Transverse colon (tissue), 4 donors: Measurements from ENCODE around the gene ADCY9.

Experiments used
- CTCF ChIP-seq, 5 experiments: fragments of 200-600 bp in 3 of 5; fragments of 450-650 bp in 2 of 5; sonication (generic) in 3 of 5; IDR thresholded peaks; 1 replicate in 2 of 5; 2 replicates in 3 of 5; pipeline ENCODE4 v1.5.1; 2016 to 2017; ENCODE audit warnings: antibody characterized with exemption in 5 of 5, inconsistent platforms in 3 of 5, mild to moderate bottlenecking in 2 of 5, moderate library complexity in 1 of 5
- POLR2A ChIP-seq: fragments of 450-650 bp; IDR thresholded peaks from one replicate; pipeline ENCODE4 v1.6.1; 2016; ENCODE audit warnings: antibody characterized with exemption, mild to moderate bottlenecking, moderate library complexity
- POLR2AphosphoS5 ChIP-seq, 3 donors: sonication (generic); formaldehyde crosslinking; IDR thresholded peaks; one replicate each; pipeline ENCODE4 v1.6.1; 2016; ENCODE audit warnings: antibody characterized with exemption in 3 of 3

GRCh38 chr16:4011225-4011939 lies 104.9 kb downstream of the ADCY9 start:
- TF ChIP-seq CTCF (IDR thresholded peaks at IDR 0.05) (no peak), POLR2A (no peak), POLR2AphosphoS5 (IDR thresholded peaks at IDR 0.05) (no peak)
